WTC11 (cell line): ENCODE results near the gene CHN1. TPM values are rescaled to one million over a fixed set of nuclear protein-coding genes. Genes with fewer than 3 reads are reported as not detected.

Experiments
- ATAC-seq: fragments of 200-7000 bp; cut with Tn5 transposase; 2 replicates; pipeline ENCODE4 v1.10.0; 2021; ENCODE audit warnings: mild to moderate bottlenecking, moderate library complexity
- CTCF ChIA-PET: fragments of 300-600 bp; sonication (Branson Sonifier 250); formaldehyde crosslinking; loops from one replicate; lab custom pipeline; 2021; ENCODE audit warnings: antibody characterized with exemption; lab: Charles Lee
- POLR2A ChIA-PET: fragments of 350-600 bp; sonication (Branson Sonifier 250); formaldehyde crosslinking; loops from one replicate; lab custom pipeline; 2021; ENCODE audit warnings: antibody characterized with exemption; lab: Charles Lee
- DNase-seq: peaks from one replicate; pipeline ENCODE4 v3.0.0; 2021; ENCODE audit warnings: low spot score
- H3K27ac Mint-ChIP-seq: 2 replicates; pipeline ENCODE4 v1.8.0; 2021; ENCODE audit warnings: mixed read lengths
- H3K27me3 Mint-ChIP-seq: 2 replicates; pipeline ENCODE4 v1.8.0; 2021; ENCODE audit warnings: low read depth, mild to moderate bottlenecking, moderate library complexity, mixed read lengths
- H3K36me3 Mint-ChIP-seq: 2 replicates; pipeline ENCODE4 v1.8.0; 2021; ENCODE audit warnings: mixed read lengths
- H3K4me1 Mint-ChIP-seq: 2 replicates; pipeline ENCODE4 v1.8.0; 2022; ENCODE audit warnings: mixed read lengths
- H3K4me3 Mint-ChIP-seq: 2 replicates; pipeline ENCODE4 v1.8.0; 2021; ENCODE audit warnings: mild to moderate bottlenecking, moderate library complexity, mixed read lengths
- H3K9me3 Mint-ChIP-seq: 2 replicates; pipeline ENCODE4 v1.8.0; 2021; ENCODE audit warnings: mixed read lengths
- ARID4B ChIP-seq: sonication (generic); formaldehyde crosslinking; IDR thresholded peaks from 2 replicates; pipeline ENCODE4 v1.8.0; 2023; ENCODE audit warnings: missing genetic modification reagents, mild to moderate bottlenecking, borderline replicate concordance
- ATF2 ChIP-seq: sonication (generic); formaldehyde crosslinking; IDR thresholded peaks from 2 replicates; pipeline ENCODE4 v1.8.1; 2022; ENCODE audit warnings: low read depth, missing genetic modification reagents, borderline replicate concordance
- CREM ChIP-seq: sonication (generic); formaldehyde crosslinking; IDR thresholded peaks from 2 replicates; pipeline ENCODE4 v1.8.1; 2022; ENCODE audit warnings: mild to moderate bottlenecking, missing genetic modification reagents, moderate library complexity
- CTCF ChIP-seq: fragments of 200-600 bp; IDR thresholded peaks from 2 replicates; pipeline ENCODE4 v1.8.0; 2022; ENCODE audit warnings: antibody characterized with exemption
- HMGA2 ChIP-seq: fragments of 250-450 bp; sonication (Bioruptor Pico); IDR thresholded peaks from 2 replicates; pipeline ENCODE4 v1.4.0; 2021; ENCODE audit warnings: mild to moderate bottlenecking, moderate library complexity
- IRF1 ChIP-seq: sonication (generic); formaldehyde crosslinking; IDR thresholded peaks from 2 replicates; pipeline ENCODE4 v1.8.0; 2023; ENCODE audit warnings: missing genetic modification reagents
- MXD4 ChIP-seq: fragments of 250-450 bp; sonication (Bioruptor Pico); IDR thresholded peaks from 2 replicates; pipeline ENCODE4 v1.8.0; 2021; ENCODE audit warnings: mild to moderate bottlenecking, moderate library complexity, borderline replicate concordance
- NFATC4 ChIP-seq: fragments of 250-450 bp; sonication (Bioruptor Pico); IDR thresholded peaks from 2 replicates; pipeline ENCODE4 v1.9.0; 2021; ENCODE audit warnings: mild to moderate bottlenecking
- NFYB ChIP-seq: sonication (generic); formaldehyde crosslinking; conservative IDR thresholded peaks from 2 replicates; pipeline ENCODE4 v1.8.0; 2022; ENCODE audit warnings: low read depth, missing genetic modification reagents
- NR3C1 ChIP-seq: sonication (generic); formaldehyde crosslinking; conservative IDR thresholded peaks from 2 replicates; pipeline ENCODE4 v1.8.1; 2023; ENCODE audit warnings: low read depth, mild to moderate bottlenecking, missing genetic modification reagents
- RELA ChIP-seq: sonication (generic); formaldehyde crosslinking; IDR thresholded peaks from 2 replicates; pipeline ENCODE4 v1.8.1; 2022; ENCODE audit warnings: missing genetic modification reagents, mild to moderate bottlenecking, borderline replicate concordance
- ZMAT4 ChIP-seq: fragments of 250-450 bp; sonication (Bioruptor Pico); IDR thresholded peaks from 2 replicates; pipeline ENCODE4 v1.9.0; 2021; ENCODE audit warnings: mild to moderate bottlenecking
- ZNF263 ChIP-seq: sonication (generic); formaldehyde crosslinking; IDR thresholded peaks from 2 replicates; pipeline ENCODE4 v1.8.1; 2022; ENCODE audit warnings: low read depth, mild to moderate bottlenecking, moderate library complexity, missing genetic modification reagents
- ZNF281 ChIP-seq: sonication (generic); formaldehyde crosslinking; IDR thresholded peaks from 2 replicates; pipeline ENCODE4 v1.8.0; 2023; ENCODE audit warnings: mild to moderate bottlenecking, missing genetic modification reagents
- ZNF416 ChIP-seq: fragments of 250-450 bp; sonication (Bioruptor Pico); IDR thresholded peaks from 2 replicates; pipeline ENCODE4 v1.9.0; 2021; ENCODE audit warnings: mild to moderate bottlenecking, inconsistent platforms
- ZNF423 ChIP-seq: fragments of 250-450 bp; sonication (Bioruptor Pico); IDR thresholded peaks from 2 replicates; pipeline ENCODE4 v2.1.2; 2022; ENCODE audit warnings: mild to moderate bottlenecking, moderate library complexity
- ZNF425 ChIP-seq: fragments of 250-450 bp; sonication (Bioruptor Pico); conservative IDR thresholded peaks from 2 replicates; pipeline ENCODE4 v1.9.0; 2021; ENCODE audit warnings: mild to moderate bottlenecking
- ZNF671 ChIP-seq: fragments of 250-450 bp; sonication (Bioruptor Pico); IDR thresholded peaks from 2 replicates; pipeline ENCODE4 v1.8.0; 2021; ENCODE audit warnings: mild to moderate bottlenecking
- total RNA-seq: library from RNA; stranded (reverse); gene quantifications from 3 replicates; pipeline ENCODE4 v1.2.3, GENCODE V29; 2021

The CHN1 gene
- total RNA-seq, 1 experiment from 2014 or later: 30.0 TPM

- TF ChIP-seq ZNF425 (no peak), RELA (CRISPR knock-in tag) (no peak), CREM (CRISPR knock-in tag) (no peak), ZNF671 (CRISPR knock-in tag) (no peak), ZNF281 (CRISPR knock-in tag) (no peak), NFATC4 (no peak), NR3C1 (CRISPR knock-in tag) (no peak), ATF2 (CRISPR knock-in tag) (no peak), HMGA2 (no peak), IRF1 (no peak)
- TF ChIP-seq, all 79 proteins: peak for 0
Observed at GRCh38 chr2:174970092-174970491, 35.1 kb downstream of the CHN1 start (continued).

GRCh38 chr2:174969091-174969734, 36.0 kb downstream of the CHN1 start:
- POLR2A ChIA-PET: no interaction called here
- no peaks in the 10 kb centered on the region for H3K27me3 Mint-ChIP-seq
- peaks cover 6% of the 10 kb centered on the region for H3K36me3 Mint-ChIP-seq
- TF ChIP-seq NFYB (CRISPR knock-in tag) (no peak), IRF1 (no peak), NFATC4 (no peak), ARID4B (CRISPR knock-in tag) (no peak), MXD4 (CRISPR knock-in tag) (no peak), ZMAT4 (CRISPR knock-in tag) (no peak), ZNF416 (CRISPR knock-in tag) (no peak), ZNF263 (CRISPR knock-in tag) (no peak), CTCF (no peak), ZNF423 (CRISPR knock-in tag) (no peak)
- TF ChIP-seq, all 79 proteins: peak for 0
- Mint-ChIP-seq H3K4me3 (no peak overlapping the region), H3K9me3 (peaks cover 3% of the 10 kb centered on the region; the same call in 1 of the 2 replicates), H3K27ac (peak overlapping the region; percentile 42), H3K4me1 (peaks cover 69% of the 10 kb centered on the region)
- CTCF ChIA-PET: interaction anchor here (1.0 kb wide), 1 partner anchor 193 kb away, joined by 3 read pairs; no protein-coding TSS in a partner anchor
- ATAC-seq (no peak), DNase-seq (no peak)
